Natural killer cell (primary cell): Measurements from ENCODE around the gene ACTRT1. TPM values are rescaled to one million over a fixed set of nuclear protein-coding genes. Genes with fewer than 3 reads are reported as not detected.

ENCODE experiments used
- ATAC-seq, 3 donors: fragments of 150-1000 bp in 2 of 3; fragments of 200-7000 bp in 1 of 3; cut with Tn5 transposase; 1 replicate in 1 of 3; 2 replicates in 2 of 3; pipeline ENCODE4 v1.10.0; 2021; ENCODE audit warnings: mild to moderate bottlenecking in 2 of 3, moderate library complexity in 2 of 3
- DNase-seq, 2 donors: peaks; one replicate each; pipeline versions ENCODE4 v3.0.0 to v3.0.0-alpha.2; 2013 to 2021; ENCODE audit warnings: mixed read lengths in 1 of 2
- H3K27ac ChIP-seq: one replicate; pipeline ENCODE4 v1.5.1; 2013; ENCODE audit warnings: mild to moderate bottlenecking, low read length
- H3K27me3 ChIP-seq: one replicate; pipeline ENCODE4 v1.6.1; 2013; ENCODE audit warnings: low read length; ENCODE audit not compliant: control insufficient read depth, insufficient read depth
- H3K36me3 ChIP-seq: one replicate; pipeline ENCODE4 v1.6.1; 2013; ENCODE audit warnings: low read length; ENCODE audit not compliant: control insufficient read depth, insufficient read depth
- H3K4me1 ChIP-seq: one replicate; pipeline ENCODE4 v1.6.1; 2013; ENCODE audit warnings: low read length; ENCODE audit not compliant: control insufficient read depth, insufficient read depth
- H3K4me3 ChIP-seq: one replicate; pipeline ENCODE4 v1.5.1; 2013; ENCODE audit warnings: low read length
- H3K9me3 ChIP-seq: one replicate; pipeline ENCODE4 v1.6.1; 2013; ENCODE audit warnings: low read length; ENCODE audit not compliant: control insufficient read depth, insufficient read depth
- H3K27ac Mint-ChIP-seq, 2 donors: one replicate each; pipeline ENCODE4 v1.8.0; 2022; ENCODE audit warnings: mild to moderate bottlenecking in 2 of 2, mixed read lengths in 2 of 2, moderate library complexity in 1 of 2
- H3K27me3 Mint-ChIP-seq, 2 donors: one replicate each; pipeline ENCODE4 v1.8.0; 2022; ENCODE audit warnings: low read depth in 2 of 2, mixed read lengths in 2 of 2
- H3K36me3 Mint-ChIP-seq: one replicate; pipeline ENCODE4 v1.8.0; 2022; ENCODE audit warnings: mixed read lengths
- H3K4me1 Mint-ChIP-seq, 2 donors: one replicate each; pipeline ENCODE4 v1.8.0; 2022; ENCODE audit warnings: mixed read lengths in 2 of 2
- H3K4me3 Mint-ChIP-seq: one replicate; pipeline ENCODE4 v1.8.0; 2022; ENCODE audit warnings: mild to moderate bottlenecking, moderate library complexity, mixed read lengths
- H3K9me3 Mint-ChIP-seq, 2 donors: one replicate each; pipeline ENCODE4 v1.8.0; 2022; ENCODE audit warnings: mixed read lengths in 2 of 2
- CTCF ChIP-seq: fragments of 200-600 bp; IDR thresholded peaks from one replicate; pipeline ENCODE4 v1.8.0; 2022; ENCODE audit warnings: antibody characterized with exemption
- WGBS: methylation state at CpG from one replicate; pipeline ENCODE4 v1.1.7; 2013; ENCODE audit warnings: missing lambda C conversion rate; ENCODE audit not compliant: insufficient coverage; 5-methylcytosine and 5-hydroxymethylcytosine counted together
- intact Hi-C: fragments of 100-400 bp; cut with micrococcal nuclease; formaldehyde crosslinking; loops from one replicate; pipeline ENCODE4 v1.14.2; 2022
- total RNA-seq, 4 donors: library from RNA; stranded (reverse); fragments of 120-200 nt in 1 of 4; gene quantifications; one replicate each; pipeline versions ENCODE4 v1.2.3 to v1.2.4, GENCODE V29; 2013 to 2022

ACTRT1 gene
- total RNA-seq, 3 donors from 2014 or later (not counting 1 experiment from before 2014, with no cell fraction given), result not detected

- Histone ChIP-seq H3K27ac (no peak overlapping the region), H3K4me3 (no peak overlapping the region), H3K4me1 (no peaks in the 10 kb centered on the region), H3K27me3 (no peaks in the 10 kb centered on the region), H3K36me3 (no peaks in the 10 kb centered on the region), H3K9me3 (no peaks in the 10 kb centered on the region)
- Mint-ChIP-seq H3K27me3 (no peaks in the 10 kb centered on the region), H3K27ac (no peak overlapping the region), H3K9me3 (peaks cover 2 to 21% of the 10 kb centered on the region in 2 donors), H3K4me1 (no peaks in the 10 kb centered on the region), H3K36me3 (no peaks in the 10 kb centered on the region), H3K4me3 (no peak overlapping the region)
- intact Hi-C loops, result no loop called here
- 75% methylated on average over 1 of the region's 1 CpG for WGBS
- no peak for TF ChIP-seq CTCF
- no peak for ATAC-seq
- DNase-seq, result no peak
These were observed 40.2 kb downstream of the ACTRT1 start for GRCh38 chrX:128012015-128012414.

- Histone ChIP-seq H3K36me3 (no peaks in the 10 kb centered on the region), H3K4me3 (no peak overlapping the region), H3K4me1 (no peaks in the 10 kb centered on the region), H3K27ac (no peak overlapping the region), H3K9me3 (no peaks in the 10 kb centered on the region), H3K27me3 (no peaks in the 10 kb centered on the region)
- H3K27me3 Mint-ChIP-seq, result no peaks in the 10 kb centered on the region
- no peaks in the 10 kb centered on the region for H3K36me3 Mint-ChIP-seq
- DNase-seq (no peak), ATAC-seq (no peak)
- H3K9me3 Mint-ChIP-seq, result peaks cover under 1 to 8% of the 10 kb centered on the region in 2 donors
- no peak overlapping the region for H3K4me3 Mint-ChIP-seq
- no peak for TF ChIP-seq CTCF
- no peak overlapping the region for H3K27ac Mint-ChIP-seq
- intact Hi-C loops, result no loop called here
- no peaks in the 10 kb centered on the region for H3K4me1 Mint-ChIP-seq
These were observed 44.3 kb downstream of the ACTRT1 start for GRCh38 chrX:128007882-128008281.
